Mesendoderm (in vitro differentiated cells): Measurements from ENCODE around the gene RGL1.

Experiments
- DNase-seq: peaks from one replicate; pipeline ENCODE4 v3.0.0; 2013
- H2AK5ac ChIP-seq: 2 replicates; pipeline ENCODE4 v1.6.1; 2013; ENCODE audit warnings: low read length, inconsistent platforms
- H2BK120ac ChIP-seq: 2 replicates; pipeline ENCODE4 v1.6.1; 2013; ENCODE audit warnings: low read depth, mild to moderate bottlenecking, low read length, moderate library complexity, mixed read lengths
- H2BK15ac ChIP-seq: replicated peaks from 2 replicates; pipeline ENCODE4 v1.6.1; 2013; ENCODE audit warnings: low read depth, mild to moderate bottlenecking, moderate library complexity
- H2BK5ac ChIP-seq: 2 replicates; pipeline ENCODE4 v1.6.1; 2013; ENCODE audit warnings: low read length, inconsistent platforms
- H3K18ac ChIP-seq: 2 replicates; pipeline ENCODE4 v1.6.1; 2013; ENCODE audit warnings: mild to moderate bottlenecking, low read length, mixed read lengths
- H3K23ac ChIP-seq: one replicate; pipeline ENCODE4 v1.6.1; 2013; ENCODE audit warnings: low read length
- H3K27ac ChIP-seq: 2 replicates; pipeline ENCODE4 v1.5.1; 2013; ENCODE audit warnings: low read depth, mild to moderate bottlenecking, inconsistent platforms, low read length, moderate library complexity
- H3K27me3 ChIP-seq: 2 replicates; pipeline ENCODE4 v1.6.1; 2013; ENCODE audit warnings: low read length, control low read depth, mild to moderate bottlenecking, inconsistent platforms; ENCODE audit not compliant: insufficient read depth, poor library complexity
- H3K36me3 ChIP-seq: 2 replicates; pipeline ENCODE4 v1.6.1; 2013; ENCODE audit warnings: low read length, inconsistent platforms; ENCODE audit not compliant: control insufficient read depth, insufficient read depth
- H3K4ac ChIP-seq: one replicate; pipeline ENCODE4 v1.6.1; 2013; ENCODE audit warnings: low read depth, mild to moderate bottlenecking, low read length, moderate library complexity
- H3K4me1 ChIP-seq: 2 replicates; pipeline ENCODE4 v1.6.1; 2013; ENCODE audit warnings: low read depth, low read length, inconsistent platforms; ENCODE audit not compliant: control insufficient read depth
- H3K4me2 ChIP-seq: 2 replicates; pipeline ENCODE4 v1.6.1; 2013; ENCODE audit warnings: low read length
- H3K4me3 ChIP-seq: 2 replicates; pipeline ENCODE4 v1.5.1; 2013; ENCODE audit warnings: mild to moderate bottlenecking, low read length
- H3K56ac ChIP-seq: one replicate; pipeline ENCODE4 v1.6.1; 2013; ENCODE audit warnings: low read length
- H3K79me1 ChIP-seq: 2 replicates; pipeline ENCODE4 v1.6.1; 2013; ENCODE audit warnings: low read length, inconsistent platforms
- H3K79me2 ChIP-seq: 2 replicates; pipeline ENCODE4 v1.6.1; 2013; ENCODE audit warnings: mild to moderate bottlenecking, low read length; ENCODE audit not compliant: control insufficient read depth, insufficient read depth
- H3K9ac ChIP-seq: 2 replicates; pipeline ENCODE4 v1.6.1; 2013; ENCODE audit warnings: low read length, inconsistent platforms
- H4K5ac ChIP-seq: one replicate; pipeline ENCODE4 v1.6.1; 2013; ENCODE audit warnings: low read length
- H4K8ac ChIP-seq: one replicate; pipeline ENCODE4 v1.6.1; 2013; ENCODE audit warnings: low read depth, mild to moderate bottlenecking, control low read depth, low read length, moderate library complexity
- WGBS: extraction: QIAGEN DNeasy Blood & Tissue Kit; methylation state at CpG from one replicate; pipeline ENCODE4 v1.1.7; 2013; ENCODE audit warnings: low lambda C conversion rate, missing lambda C conversion rate; ENCODE audit not compliant: insufficient coverage; ENCODE audit errors: extremely low coverage; 5-methylcytosine and 5-hydroxymethylcytosine counted together

Gene RGL1

GRCh38 chr1:183922197-183922596, 117.3 kb downstream of the RGL1 start:
- Histone ChIP-seq H2AK5ac (no peak overlapping the region), H2BK5ac (no peak overlapping the region), H2BK15ac (no peak overlapping the region), H4K8ac (no peak overlapping the region), H3K4me3 (no peak overlapping the region), H3K4me2 (no peak overlapping the region), H3K4ac (no peak overlapping the region), H3K27ac (no peak overlapping the region), H4K5ac (no peak overlapping the region), H3K79me1 (no peaks in the 10 kb centered on the region), H3K4me1 (no peaks in the 10 kb centered on the region), H3K23ac (no peak overlapping the region), H3K36me3 (no peaks in the 10 kb centered on the region), H3K79me2 (no peaks in the 10 kb centered on the region), H2BK120ac (no peak overlapping the region), H3K9ac (no peak overlapping the region), H3K18ac (no peak overlapping the region), H3K56ac (no peak overlapping the region), H3K27me3 (no peaks in the 10 kb centered on the region)
- no peak for DNase-seq
- WGBS: no CpG with 5 or more reads among the region's 15 CpGs

DNA sequence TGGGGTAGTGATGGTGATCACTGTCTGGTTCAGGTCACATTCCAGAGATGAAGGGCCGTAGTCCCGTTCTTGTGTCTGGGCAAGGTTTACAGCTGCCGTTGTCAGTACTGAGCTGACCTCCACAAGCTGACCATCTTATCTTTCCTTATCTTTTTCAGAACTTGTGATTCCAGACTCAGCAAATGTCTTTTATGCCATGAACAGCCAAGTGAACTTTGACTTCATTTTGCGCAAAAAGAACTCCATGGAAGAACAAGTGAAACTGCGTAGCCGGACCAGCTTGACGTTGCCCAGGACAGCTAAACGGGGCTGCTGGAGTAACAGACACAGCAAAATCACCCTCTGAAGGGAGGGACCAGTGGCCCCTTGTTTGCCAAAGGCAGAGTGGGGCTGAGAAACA, 121.0 kb downstream of the RGL1 start:
- no peak overlapping the region for H3K18ac ChIP-seq
- no peak overlapping the region for H3K9ac ChIP-seq
- no peak overlapping the region for H3K27ac ChIP-seq
- no peak overlapping the region for H4K8ac ChIP-seq
- H4K5ac ChIP-seq: no peak overlapping the region
- no peak overlapping the region for H3K56ac ChIP-seq
- H2BK120ac ChIP-seq: no peak overlapping the region
- no peaks in the 10 kb centered on the region for H3K79me1 ChIP-seq
- H3K4me3 ChIP-seq: no peak overlapping the region
- no CpG with 5 or more reads among the region's 8 CpGs for WGBS
- H2BK15ac ChIP-seq: no peak overlapping the region
- H2BK5ac ChIP-seq: no peak overlapping the region
- no peaks in the 10 kb centered on the region for H3K4me1 ChIP-seq
- DNase-seq: no peak
- no peak overlapping the region for H3K4ac ChIP-seq
- no peak overlapping the region for H2AK5ac ChIP-seq
- no peaks in the 10 kb centered on the region for H3K79me2 ChIP-seq
- no peaks in the 10 kb centered on the region for H3K36me3 ChIP-seq
- H3K23ac ChIP-seq: no peak overlapping the region
- no peak overlapping the region for H3K4me2 ChIP-seq
- no peaks in the 10 kb centered on the region for H3K27me3 ChIP-seq

- H3K79me1 ChIP-seq: no peaks in the 10 kb centered on the region
- no peak overlapping the region for H2AK5ac ChIP-seq
- H3K4me2 ChIP-seq: no peak overlapping the region
- no peak overlapping the region for H3K56ac ChIP-seq
- no peak overlapping the region for H2BK15ac ChIP-seq
- H3K27me3 ChIP-seq: no peaks in the 10 kb centered on the region
- no peak overlapping the region for H3K4me3 ChIP-seq
- H3K9ac ChIP-seq: no peak overlapping the region
- no CpG with 5 or more reads among the region's 5 CpGs for WGBS
- H3K4me1 ChIP-seq: no peaks in the 10 kb centered on the region
- H4K5ac ChIP-seq: no peak overlapping the region
- no peak overlapping the region for H2BK5ac ChIP-seq
- no peak overlapping the region for H4K8ac ChIP-seq
- no peak overlapping the region for H3K27ac ChIP-seq
- no peak overlapping the region for H2BK120ac ChIP-seq
- no peak overlapping the region for H3K23ac ChIP-seq
- no peak overlapping the region for H3K18ac ChIP-seq
- no peak overlapping the region for H3K4ac ChIP-seq
- no peaks in the 10 kb centered on the region for H3K79me2 ChIP-seq
- no peak for DNase-seq
- no peaks in the 10 kb centered on the region for H3K36me3 ChIP-seq
These were observed 122.1 kb downstream of the RGL1 start for GRCh38 chr1:183926983-183927382.

DNA sequence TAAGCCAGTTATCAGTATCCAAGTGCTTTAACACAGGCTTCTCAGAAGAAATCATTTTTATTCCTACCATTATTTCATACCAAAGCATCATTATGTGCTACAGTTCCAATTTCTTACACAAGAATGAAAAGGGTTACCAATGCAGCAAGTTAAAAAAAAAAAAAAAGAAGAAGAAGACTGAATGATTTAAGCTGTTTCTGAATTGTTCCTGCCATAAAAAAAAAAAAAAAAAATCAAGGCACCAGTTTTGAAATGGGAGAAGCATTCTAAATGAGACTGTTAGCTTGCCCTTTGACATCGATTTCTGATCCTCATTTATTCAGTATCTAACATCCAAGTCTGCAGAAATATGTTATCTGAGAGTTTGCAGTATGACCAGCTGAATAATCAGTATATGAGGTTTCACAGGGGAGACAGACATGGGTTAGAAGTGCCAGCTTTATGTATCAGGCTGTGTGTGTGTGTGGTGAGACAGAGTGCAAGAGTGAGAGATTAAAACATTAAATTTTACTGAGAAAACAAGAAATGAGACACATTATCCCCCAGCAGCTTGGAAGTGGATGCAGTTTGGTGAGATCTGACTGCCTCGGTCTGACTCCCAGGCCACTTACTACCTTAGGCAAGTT, 126.8 kb downstream of the RGL1 start:
- H2BK120ac ChIP-seq: no peak overlapping the region
- no peak for DNase-seq
- no peak overlapping the region for H3K23ac ChIP-seq
- no peak overlapping the region for H3K4me3 ChIP-seq
- H2BK5ac ChIP-seq: no peak overlapping the region
- H3K4me2 ChIP-seq: no peak overlapping the region
- no peak overlapping the region for H2AK5ac ChIP-seq
- H3K4ac ChIP-seq: no peak overlapping the region
- no peaks in the 10 kb centered on the region for H3K36me3 ChIP-seq
- H3K9ac ChIP-seq: no peak overlapping the region
- no peaks in the 10 kb centered on the region for H3K27me3 ChIP-seq
- no peak overlapping the region for H4K8ac ChIP-seq
- no peak overlapping the region for H3K56ac ChIP-seq
- WGBS: no CpG with 5 or more reads among the region's 2 CpGs
- H2BK15ac ChIP-seq: no peak overlapping the region
- H3K4me1 ChIP-seq: no peaks in the 10 kb centered on the region
- H3K18ac ChIP-seq: no peak overlapping the region
- no peak overlapping the region for H3K27ac ChIP-seq
- no peaks in the 10 kb centered on the region for H3K79me2 ChIP-seq
- no peaks in the 10 kb centered on the region for H3K79me1 ChIP-seq
- H4K5ac ChIP-seq: no peak overlapping the region

GRCh38 chr1:183932412-183932811, 127.5 kb downstream of the RGL1 start:
- Histone ChIP-seq H3K4me1 (no peaks in the 10 kb centered on the region), H3K27me3 (no peaks in the 10 kb centered on the region), H2BK15ac (no peak overlapping the region), H4K5ac (no peak overlapping the region), H2BK120ac (no peak overlapping the region), H3K4ac (no peak overlapping the region), H3K23ac (no peak overlapping the region), H3K4me3 (no peak overlapping the region), H2BK5ac (no peak overlapping the region), H3K18ac (no peak overlapping the region), H4K8ac (no peak overlapping the region), H3K4me2 (no peak overlapping the region), H3K56ac (no peak overlapping the region), H3K79me2 (no peaks in the 10 kb centered on the region), H3K9ac (no peak overlapping the region), H3K36me3 (no peaks in the 10 kb centered on the region), H3K27ac (no peak overlapping the region), H2AK5ac (no peak overlapping the region), H3K79me1 (no peaks in the 10 kb centered on the region)
- no CpG with 5 or more reads among the region's 15 CpGs for WGBS
- no peak for DNase-seq

DNA sequence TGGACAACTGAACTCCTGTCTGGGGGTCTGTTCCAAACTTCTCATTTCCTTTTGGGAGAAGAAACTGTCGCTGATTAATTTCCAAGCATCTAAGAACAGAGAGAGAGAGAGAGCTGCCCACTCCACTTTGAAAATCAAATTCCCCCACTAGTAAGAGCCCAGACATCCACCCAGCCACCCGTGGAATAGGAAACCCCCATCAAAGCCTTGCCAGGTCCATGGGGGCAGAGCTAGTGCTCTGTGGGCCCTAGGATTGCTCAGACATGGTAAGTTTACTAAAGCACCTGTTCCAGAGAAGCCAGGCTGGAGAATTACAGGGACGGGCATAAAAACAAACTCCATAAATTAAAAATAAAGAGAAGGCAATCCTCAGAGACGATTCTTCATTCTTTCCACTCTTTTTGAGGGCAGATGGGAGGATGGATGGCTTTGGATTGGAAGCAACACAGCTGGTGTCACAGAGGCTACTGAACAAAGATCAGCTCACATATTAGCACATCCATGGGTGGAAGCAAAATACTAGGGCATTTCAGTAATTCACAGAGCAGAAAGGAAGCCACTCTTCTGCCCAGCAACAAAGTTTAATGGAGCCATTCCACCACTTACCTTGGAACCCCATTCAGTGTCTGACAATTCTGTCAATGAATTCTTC, 128.7 kb downstream of the RGL1 start:
- WGBS: no CpG with 5 or more reads among the region's 4 CpGs
- Histone ChIP-seq H3K27ac (no peak overlapping the region), H3K36me3 (no peaks in the 10 kb centered on the region), H4K8ac (no peak overlapping the region), H3K27me3 (no peaks in the 10 kb centered on the region), H3K4ac (no peak overlapping the region), H4K5ac (no peak overlapping the region), H2BK5ac (no peak overlapping the region), H3K79me2 (no peaks in the 10 kb centered on the region), H3K9ac (no peak overlapping the region), H3K4me2 (no peak overlapping the region), H2AK5ac (no peak overlapping the region), H2BK120ac (no peak overlapping the region), H3K4me3 (no peak overlapping the region), H3K18ac (no peak overlapping the region), H3K56ac (no peak overlapping the region), H3K79me1 (no peaks in the 10 kb centered on the region), H3K4me1 (no peaks in the 10 kb centered on the region), H3K23ac (no peak overlapping the region), H2BK15ac (no peak overlapping the region)
- no peak for DNase-seq
